Loucy (cell line): Measurements from ENCODE around the gene HOXC13.

Experiments
- EZH2phosphoT487 ChIP-seq: fragments of 200-600 bp; IDR thresholded peaks from 2 replicates; pipeline ENCODE4 v1.6.1; 2018; ENCODE audit warnings: antibody characterized with exemption, mild to moderate bottlenecking, moderate library complexity, borderline replicate concordance
- TF ChIP-seq, protein P1 (sequence below): fragments of 200-600 bp; sonication (generic); conservative IDR thresholded peaks from 2 replicates; pipeline ENCODE4 v1.5.1; 2014; ENCODE audit warnings: mild to moderate bottlenecking, antibody characterized with exemption, low read length

DNA sequence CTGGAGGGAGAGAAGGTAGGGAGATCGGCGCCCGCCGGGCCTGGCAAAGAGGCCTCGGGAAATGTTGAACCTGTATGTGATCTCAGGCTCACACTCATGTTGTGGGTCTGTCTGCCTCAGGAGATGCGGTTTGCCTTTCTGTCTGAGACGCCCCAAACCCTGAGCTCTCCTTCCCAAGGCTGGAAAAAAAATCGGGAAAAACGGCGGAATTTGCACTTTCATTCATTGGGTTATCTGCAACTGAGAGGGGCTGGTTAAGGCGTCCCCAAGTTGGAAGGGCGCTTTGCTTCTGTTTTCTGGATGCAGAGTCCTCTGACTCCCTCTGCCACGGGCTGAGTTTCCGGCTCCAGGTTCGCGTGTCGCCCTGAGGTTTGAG lies 56.4 kb downstream of the HOXC13 start:
- TF ChIP-seq, protein P1, sequence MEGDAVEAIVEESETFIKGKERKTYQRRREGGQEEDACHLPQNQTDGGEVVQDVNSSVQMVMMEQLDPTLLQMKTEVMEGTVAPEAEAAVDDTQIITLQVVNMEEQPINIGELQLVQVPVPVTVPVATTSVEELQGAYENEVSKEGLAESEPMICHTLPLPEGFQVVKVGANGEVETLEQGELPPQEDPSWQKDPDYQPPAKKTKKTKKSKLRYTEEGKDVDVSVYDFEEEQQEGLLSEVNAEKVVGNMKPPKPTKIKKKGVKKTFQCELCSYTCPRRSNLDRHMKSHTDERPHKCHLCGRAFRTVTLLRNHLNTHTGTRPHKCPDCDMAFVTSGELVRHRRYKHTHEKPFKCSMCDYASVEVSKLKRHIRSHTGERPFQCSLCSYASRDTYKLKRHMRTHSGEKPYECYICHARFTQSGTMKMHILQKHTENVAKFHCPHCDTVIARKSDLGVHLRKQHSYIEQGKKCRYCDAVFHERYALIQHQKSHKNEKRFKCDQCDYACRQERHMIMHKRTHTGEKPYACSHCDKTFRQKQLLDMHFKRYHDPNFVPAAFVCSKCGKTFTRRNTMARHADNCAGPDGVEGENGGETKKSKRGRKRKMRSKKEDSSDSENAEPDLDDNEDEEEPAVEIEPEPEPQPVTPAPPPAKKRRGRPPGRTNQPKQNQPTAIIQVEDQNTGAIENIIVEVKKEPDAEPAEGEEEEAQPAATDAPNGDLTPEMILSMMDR: no peak
- no peak for TF ChIP-seq EZH2phosphoT487
